ENCODE data around the gene KIAA1958.

The KIAA1958 gene

DNA sequence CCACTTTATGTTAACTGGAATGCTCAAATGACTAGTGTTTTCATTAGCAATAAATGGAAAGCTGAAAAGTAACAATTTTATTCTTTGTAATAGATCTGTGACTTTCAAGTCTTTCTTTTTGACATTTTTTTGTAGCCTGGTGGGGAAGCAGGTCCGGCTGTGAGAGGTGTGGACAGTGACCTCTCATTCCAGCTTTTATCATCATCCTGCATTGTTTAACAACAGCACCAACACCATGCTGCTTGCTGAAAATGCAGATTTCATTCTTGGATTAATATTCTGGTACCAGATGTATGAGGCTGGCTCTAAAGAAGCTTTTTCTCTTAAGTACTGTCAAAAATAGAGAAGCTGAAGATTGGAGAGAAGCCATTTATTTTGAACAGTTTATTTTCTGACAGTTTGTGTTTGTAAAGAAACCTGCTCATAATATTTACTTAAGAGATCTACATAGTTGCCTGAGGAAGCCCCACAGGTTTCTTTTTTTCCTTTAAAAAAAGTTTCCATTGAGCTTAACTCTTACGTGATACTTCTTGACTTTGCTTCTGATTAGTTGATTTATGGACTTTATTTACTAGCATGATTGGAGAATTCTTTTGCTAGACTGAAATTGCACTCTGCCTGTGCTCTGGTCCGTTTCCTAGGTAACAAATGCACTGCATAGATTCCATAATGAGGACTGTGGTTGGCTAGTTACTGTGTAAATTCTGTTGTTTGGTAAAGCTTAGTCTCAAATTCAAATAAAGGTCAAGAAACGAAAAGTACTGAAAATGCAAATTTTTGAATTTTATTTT lies 3.4 kb downstream of the KIAA1958 start:
- Histone ChIP-seq H3K27me3 (ENCODE audit: insufficient read depth, poor library complexity, severe bottlenecking) (no peaks in the 10 kb centered on the region), H3K4me3 (replicated peaks; ENCODE audit: insufficient read depth, low read length) (no peak overlapping the region), H3K27ac (replicated peaks) (peak overlapping the region; percentile 26; the same call in 1 of the 2 replicates)
- DNase-seq (ENCODE audit: low read depth in 1 of 2, low spot score in 1 of 2): no peak
- TF ChIP-seq SPI1 (IDR thresholded peaks at IDR 0.05; ENCODE audit: borderline replicate concordance, low read depth): no peak
- TF ChIP-seq GABPA (IDR thresholded peaks at IDR 0.05; ENCODE audit: low read depth): no peak
- TF ChIP-seq CTCF (IDR thresholded peaks at IDR 0.05; ENCODE audit: insufficient read depth, low read length): no peak
- TF ChIP-seq POLR2AphosphoS5 (IDR thresholded peaks at IDR 0.05; ENCODE audit: low read depth): no peak
- no peak for TF ChIP-seq REST (IDR thresholded peaks at IDR 0.05; ENCODE audit: insufficient replicate concordance, low read depth)

- no peak for TF ChIP-seq CTCF (IDR thresholded peaks at IDR 0.05; ENCODE audit: insufficient read depth, low read length)
- TF ChIP-seq REST (IDR thresholded peaks at IDR 0.05; ENCODE audit: insufficient replicate concordance, low read depth): no peak
- TF ChIP-seq GABPA (IDR thresholded peaks at IDR 0.05; ENCODE audit: low read depth): no peak
- TF ChIP-seq SPI1 (IDR thresholded peaks at IDR 0.05; ENCODE audit: borderline replicate concordance, low read depth): no peak
- no peak for TF ChIP-seq POLR2AphosphoS5 (IDR thresholded peaks at IDR 0.05; ENCODE audit: low read depth)
- peak overlapping the region; percentile 17; the same call in 1 of the 2 replicates for H3K27ac ChIP-seq (replicated peaks)
- no peak overlapping the region for H3K4me3 ChIP-seq (replicated peaks; ENCODE audit: insufficient read depth, low read length)
- H3K27me3 ChIP-seq (ENCODE audit: insufficient read depth, poor library complexity, severe bottlenecking): no peaks in the 10 kb centered on the region
- no peak for DNase-seq (ENCODE audit: low read depth in 1 of 2, low spot score in 1 of 2)
Observed at GRCh38 chr9:112493393-112494137, 6.9 kb downstream of the KIAA1958 start.

DNA sequence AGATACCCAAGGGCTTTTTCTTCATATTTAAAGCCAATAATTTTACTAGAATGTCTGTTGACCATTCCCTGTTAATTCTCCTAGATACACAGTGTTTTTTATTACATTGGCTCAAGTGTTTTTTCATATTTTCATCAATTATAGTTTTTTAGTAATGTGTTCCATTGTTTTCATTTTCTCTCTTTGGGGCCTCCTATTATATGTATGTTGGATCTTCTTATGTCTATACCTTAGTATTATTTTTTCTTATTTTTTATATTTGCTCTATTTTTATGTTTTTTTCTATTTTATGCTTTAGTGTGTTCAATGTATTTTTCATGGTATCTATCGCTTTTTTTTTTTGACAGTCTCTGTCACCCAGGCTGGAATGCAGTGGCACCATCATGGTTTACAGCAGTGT lies 7.5 kb downstream of the KIAA1958 start:
- Histone ChIP-seq H3K27ac (replicated peaks) (no peak overlapping the region), H3K4me3 (replicated peaks; ENCODE audit: insufficient read depth, low read length) (no peak overlapping the region)
- TF ChIP-seq REST (IDR thresholded peaks at IDR 0.05; ENCODE audit: insufficient replicate concordance, low read depth): no peak
- no peak for TF ChIP-seq SPI1 (IDR thresholded peaks at IDR 0.05; ENCODE audit: borderline replicate concordance, low read depth)
- TF ChIP-seq GABPA (IDR thresholded peaks at IDR 0.05; ENCODE audit: low read depth): no peak
- no peak for TF ChIP-seq POLR2AphosphoS5 (IDR thresholded peaks at IDR 0.05; ENCODE audit: low read depth)
- TF ChIP-seq CTCF (IDR thresholded peaks at IDR 0.05; ENCODE audit: insufficient read depth, low read length): no peak

More for the DNA sequence above, 7.5 kb downstream of the KIAA1958 start:
- H3K27me3 ChIP-seq (ENCODE audit: insufficient read depth, poor library complexity, severe bottlenecking): no peaks in the 10 kb centered on the region
- DNase-seq (ENCODE audit: low read depth in 1 of 2, low spot score in 1 of 2): no peak

Data from HL-60 (cell line).